EL (cell line): ENCODE data around the gene DGKG.

ENCODE experiments used
- DNase-seq: peaks from one replicate; pipeline ENCODE4 v3.0.0-alpha.2; 2016

DGKG gene

GRCh38 chr3:186366206-186366605 is 4.2 kb upstream of the DGKG start:
- no peak for DNase-seq

- DNase-seq, result no peak
Observed at GRCh38 chr3:186365202-186365974, 3.4 kb upstream of the DGKG start.

- DNase-seq, result peak; percentile 15
Observed at GRCh38 chr3:186362988-186363387, 954 bp upstream of the DGKG start.

- no peak for DNase-seq
Observed at GRCh38 chr3:186362537-186362842, 456 bp upstream of the DGKG start.

- DNase-seq, result no peak
Observed at GRCh38 chr3:186361246-186361761, 730 bp downstream of the DGKG start.

- no peak for DNase-seq
Observed at GRCh38 chr3:186360779-186361178, 1.3 kb downstream of the DGKG start.

GRCh38 chr3:186359078-186359477 is 3.0 kb downstream of the DGKG start:
- no peak for DNase-seq

GRCh38 chr3:186356152-186356551 is 5.9 kb downstream of the DGKG start:
- DNase-seq, result no peak

- DNase-seq, result peak; percentile 38
Observed at GRCh38 chr3:186354100-186354499, 7.9 kb downstream of the DGKG start.

- no peak for DNase-seq
Observed at GRCh38 chr3:186352369-186352768, 9.7 kb downstream of the DGKG start.

- DNase-seq, result no peak
Observed at GRCh38 chr3:186342197-186342596, 19.8 kb downstream of the DGKG start.

GRCh38 chr3:186340204-186340603 is 21.8 kb downstream of the DGKG start:
- DNase-seq, result no peak

- DNase-seq, result no peak
Observed at GRCh38 chr3:186339180-186339918, 22.7 kb downstream of the DGKG start.

GRCh38 chr3:186333256-186333655 is 28.8 kb downstream of the DGKG start:
- no peak for DNase-seq

- DNase-seq, result peak; percentile 2
Observed at GRCh38 chr3:186330772-186331460, 31.1 kb downstream of the DGKG start.

- DNase-seq, result no peak
Observed at GRCh38 chr3:186329589-186329988, 32.4 kb downstream of the DGKG start.

GRCh38 chr3:186327912-186328487 is 34.0 kb downstream of the DGKG start:
- no peak for DNase-seq

GRCh38 chr3:186322761-186323160 is 39.3 kb downstream of the DGKG start:
- DNase-seq, result no peak

GRCh38 chr3:186321746-186322145 is 40.3 kb downstream of the DGKG start:
- DNase-seq, result no peak

GRCh38 chr3:186320862-186321568 is 41.0 kb downstream of the DGKG start:
- peak; percentile 83 for DNase-seq

- no peak for DNase-seq
Observed at GRCh38 chr3:186319945-186320344, 42.1 kb downstream of the DGKG start.

GRCh38 chr3:186318135-186318534 is 43.9 kb downstream of the DGKG start:
- peak; percentile 77 for DNase-seq

GRCh38 chr3:186317478-186317877 is 44.6 kb downstream of the DGKG start:
- DNase-seq, result no peak
